ENCODE results near the gene WNT6. TPM values are rescaled to one million over a fixed set of nuclear protein-coding genes. Genes with fewer than 3 reads are reported as not detected.

Gene WNT6
- total and polyA plus RNA-seq, 4 donors = 0.08 to 0.20 TPM; not detected in 2

- peak; percentile 78 for DNase-seq (ENCODE audit: low spot score)
- TF ChIP-seq, protein P1, sequence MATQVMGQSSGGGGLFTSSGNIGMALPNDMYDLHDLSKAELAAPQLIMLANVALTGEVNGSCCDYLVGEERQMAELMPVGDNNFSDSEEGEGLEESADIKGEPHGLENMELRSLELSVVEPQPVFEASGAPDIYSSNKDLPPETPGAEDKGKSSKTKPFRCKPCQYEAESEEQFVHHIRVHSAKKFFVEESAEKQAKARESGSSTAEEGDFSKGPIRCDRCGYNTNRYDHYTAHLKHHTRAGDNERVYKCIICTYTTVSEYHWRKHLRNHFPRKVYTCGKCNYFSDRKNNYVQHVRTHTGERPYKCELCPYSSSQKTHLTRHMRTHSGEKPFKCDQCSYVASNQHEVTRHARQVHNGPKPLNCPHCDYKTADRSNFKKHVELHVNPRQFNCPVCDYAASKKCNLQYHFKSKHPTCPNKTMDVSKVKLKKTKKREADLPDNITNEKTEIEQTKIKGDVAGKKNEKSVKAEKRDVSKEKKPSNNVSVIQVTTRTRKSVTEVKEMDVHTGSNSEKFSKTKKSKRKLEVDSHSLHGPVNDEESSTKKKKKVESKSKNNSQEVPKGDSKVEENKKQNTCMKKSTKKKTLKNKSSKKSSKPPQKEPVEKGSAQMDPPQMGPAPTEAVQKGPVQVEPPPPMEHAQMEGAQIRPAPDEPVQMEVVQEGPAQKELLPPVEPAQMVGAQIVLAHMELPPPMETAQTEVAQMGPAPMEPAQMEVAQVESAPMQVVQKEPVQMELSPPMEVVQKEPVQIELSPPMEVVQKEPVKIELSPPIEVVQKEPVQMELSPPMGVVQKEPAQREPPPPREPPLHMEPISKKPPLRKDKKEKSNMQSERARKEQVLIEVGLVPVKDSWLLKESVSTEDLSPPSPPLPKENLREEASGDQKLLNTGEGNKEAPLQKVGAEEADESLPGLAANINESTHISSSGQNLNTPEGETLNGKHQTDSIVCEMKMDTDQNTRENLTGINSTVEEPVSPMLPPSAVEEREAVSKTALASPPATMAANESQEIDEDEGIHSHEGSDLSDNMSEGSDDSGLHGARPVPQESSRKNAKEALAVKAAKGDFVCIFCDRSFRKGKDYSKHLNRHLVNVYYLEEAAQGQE (IDR thresholded peaks at IDR 0.05) = no peak
- TF ChIP-seq ZBTB33 (IDR thresholded peaks at IDR 0.05) = peak; percentile 100
- TF ChIP-seq TAF1 (conservative IDR thresholded peaks at IDR 0.05) = no peak
- peak; percentile 59 to 85 for TF ChIP-seq GABPA (IDR thresholded peaks at IDR 0.05 in 1 of 2, conservative IDR thresholded peaks at IDR 0.05 in 1 of 2)
- TF ChIP-seq RXRA (IDR thresholded peaks at IDR 0.05) = peak; percentile 56 to 85
- TF ChIP-seq SP1 (IDR thresholded peaks at IDR 0.05) = peak; percentile 33
- Histone ChIP-seq H3K9ac (ENCODE audit: low read depth in 1 of 2, low read length in 2 of 2) (peak overlapping the region in 1 of 2 donors; percentile 19), H3K4me3 (ENCODE audit: low read depth in 1 of 3, low read length in 3 of 3) (peak overlapping the region; percentile 43 to 54 (median 43)), H3K9me3 (ENCODE audit: control insufficient read depth in 4 of 4, low read length in 3 of 4) (no peaks in the 10 kb centered on the region), H3K36me3 (ENCODE audit: control insufficient read depth in 4 of 4, insufficient read depth in 3 of 4, low read depth in 1 of 4, low read length in 3 of 4) (no peaks in the 10 kb centered on the region), H3K27ac (ENCODE audit: low read depth in 1 of 2, low read length in 2 of 2) (no peak overlapping the region), H3K4me1 (ENCODE audit: control insufficient read depth in 4 of 4, insufficient read depth in 4 of 4, low read length in 3 of 4) (peaks cover 3 to 11% (median 6%) of the 10 kb centered on the region in 4 donors), H3K27me3 (ENCODE audit: control insufficient read depth in 4 of 4, insufficient read depth in 4 of 4, low read length in 3 of 4) (no peaks in the 10 kb centered on the region)
- 5% methylated on average over 58 of the region's 58 CpGs for WGBS
These were observed 49.4 kb downstream of the WNT6 start for GRCh38 chr2:218908721-218909619.

DNA sequence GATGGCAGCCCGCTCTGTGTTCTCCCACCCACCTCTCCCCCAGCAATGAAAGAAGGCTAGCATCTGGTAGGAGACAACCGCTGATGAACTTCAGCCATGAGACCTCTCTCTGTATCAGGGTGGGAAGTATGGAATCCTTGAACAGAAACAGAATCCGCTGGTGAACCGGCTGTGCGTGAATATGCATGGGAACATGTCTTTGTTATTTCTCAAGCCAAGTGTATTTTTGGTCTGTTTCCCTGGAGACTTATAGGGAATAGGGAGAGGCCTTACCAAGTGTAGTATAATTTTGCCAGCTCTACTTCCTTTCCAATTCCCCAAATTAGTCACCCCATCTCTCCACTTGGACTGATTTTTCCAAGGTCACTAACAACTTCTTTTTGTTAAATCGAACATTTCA lies 51.1 kb downstream of the WNT6 start:
- Histone ChIP-seq H3K9me3 (ENCODE audit: control insufficient read depth in 4 of 4, low read length in 3 of 4) (no peaks in the 10 kb centered on the region), H3K27ac (ENCODE audit: low read depth in 1 of 2, low read length in 2 of 2) (no peak overlapping the region), H3K4me1 (ENCODE audit: control insufficient read depth in 4 of 4, insufficient read depth in 4 of 4, low read length in 3 of 4) (peaks cover 3 to 11% (median 6%) of the 10 kb centered on the region in 4 donors), H3K4me3 (ENCODE audit: low read depth in 1 of 3, low read length in 3 of 3) (no peak overlapping the region), H3K9ac (ENCODE audit: low read depth in 1 of 2, low read length in 2 of 2) (no peak overlapping the region), H3K27me3 (ENCODE audit: control insufficient read depth in 4 of 4, insufficient read depth in 4 of 4, low read length in 3 of 4) (no peaks in the 10 kb centered on the region), H3K36me3 (ENCODE audit: control insufficient read depth in 4 of 4, insufficient read depth in 3 of 4, low read depth in 1 of 4, low read length in 3 of 4) (no peaks in the 10 kb centered on the region)
- 93% methylated on average over 6 of the region's 6 CpGs for WGBS
- DNase-seq (ENCODE audit: low spot score) = no peak
- no peak for TF ChIP-seq RAD21 (IDR thresholded peaks at IDR 0.05)
- TF ChIP-seq HNF4G (IDR thresholded peaks at IDR 0.05) = no peak
- TF ChIP-seq, protein P2, sequence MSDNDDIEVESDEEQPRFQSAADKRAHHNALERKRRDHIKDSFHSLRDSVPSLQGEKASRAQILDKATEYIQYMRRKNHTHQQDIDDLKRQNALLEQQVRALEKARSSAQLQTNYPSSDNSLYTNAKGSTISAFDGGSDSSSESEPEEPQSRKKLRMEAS (IDR thresholded peaks at IDR 0.05) = no peak
- TF ChIP-seq SP1 (IDR thresholded peaks at IDR 0.05) = no peak
- no peak for TF ChIP-seq RXRA (IDR thresholded peaks at IDR 0.05)
- no peak for TF ChIP-seq GABPA (IDR thresholded peaks at IDR 0.05 in 1 of 2, conservative IDR thresholded peaks at IDR 0.05 in 1 of 2)
- TF ChIP-seq ATF3 (IDR thresholded peaks at IDR 0.05) = no peak
- TF ChIP-seq NR2F2 (IDR thresholded peaks at IDR 0.05) = no peak
- no peak for TF ChIP-seq CTCF (IDR thresholded peaks at IDR 0.05; ENCODE audit: low read depth, low read length, missing input control)
- TF ChIP-seq EGR1 (IDR thresholded peaks at IDR 0.05; ENCODE audit: low read depth in 2 of 2) = no peak
- TF ChIP-seq HNF4A (conservative IDR thresholded peaks at IDR 0.05) = no peak
- TF ChIP-seq JUND (IDR thresholded peaks at IDR 0.05) = no peak
- no peak for TF ChIP-seq FOXA1 (IDR thresholded peaks at IDR 0.05)
- no peak for TF ChIP-seq ZBTB33 (IDR thresholded peaks at IDR 0.05)
- TF ChIP-seq TAF1 (conservative IDR thresholded peaks at IDR 0.05) = no peak
- TF ChIP-seq YY1 (IDR thresholded peaks at IDR 0.05) = no peak
